Measurements from ENCODE around the gene RCAN3. TPM values are rescaled to one million over a fixed set of nuclear protein-coding genes. Genes with fewer than 3 reads are reported as not detected.

Gene RCAN3
- total and polyA plus RNA-seq, 10 of the 15 experiments (the other 5 are each of a cell fraction or from before 2014, with no cell fraction given), result 0.02 to 0.46 (median 0.06) TPM; not detected in 3

DNA sequence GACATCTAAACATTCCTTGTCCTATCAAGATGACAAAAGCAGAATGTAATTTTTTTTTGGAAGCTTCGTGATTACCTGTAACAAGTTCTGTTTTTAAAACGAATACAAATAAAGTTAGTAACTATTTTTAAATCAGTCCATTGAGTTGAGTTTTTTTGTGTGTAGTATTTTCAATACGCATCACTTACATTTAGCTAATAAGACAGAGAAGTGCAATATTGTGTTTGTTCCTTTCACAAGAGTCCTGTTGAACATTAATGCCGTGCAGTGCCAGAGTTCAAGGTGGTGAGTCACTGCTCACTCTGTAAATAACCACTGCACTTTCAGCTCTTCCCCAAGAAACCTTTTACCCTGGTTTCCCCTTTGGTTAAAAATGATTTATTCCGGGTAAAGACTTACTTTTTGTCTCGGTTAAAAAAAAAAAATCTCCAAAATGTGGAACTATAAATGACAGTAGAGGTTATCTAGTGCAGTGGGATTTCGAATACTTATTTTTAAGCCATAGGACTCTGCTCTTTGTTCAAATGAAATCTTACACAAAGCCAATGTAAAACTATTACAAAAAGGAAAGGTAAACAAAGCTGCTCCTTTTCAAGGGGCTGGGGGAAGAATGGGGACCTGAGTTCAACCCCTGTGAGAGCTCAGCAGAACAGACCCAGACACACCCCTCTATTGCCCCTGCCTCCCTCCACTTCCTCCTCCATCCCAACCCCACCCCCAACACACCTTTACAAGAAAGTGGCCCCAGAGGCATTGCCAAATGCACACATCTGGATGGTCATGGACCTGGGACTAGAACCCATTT, 38.5 kb downstream of the RCAN3 start:
- DNase-seq (ENCODE audit: low read depth, low spot score), result no peak
- POLR2A ChIA-PET, result interaction anchor here (0.6 to 1.2 kb wide), 2 partner anchors 10 to 360 kb away, joined by 3 read pairs; no protein-coding TSS in a partner anchor

More for the DNA sequence above, 38.5 kb downstream of the RCAN3 start:
- H3K4me2 ChIP-seq (ENCODE audit: control insufficient read depth, insufficient read depth), result no peak overlapping the region
- SMC1A ChIA-PET (ENCODE audit: uncharacterized antibody, unreplicated experiment), result interaction anchor here (1.0 kb wide), 1 partner anchor 46 kb away, joined by 3 read pairs; no protein-coding TSS in a partner anchor
- H3K79me2 ChIP-seq (ENCODE audit: control insufficient read depth, insufficient read depth, low read length), result no peaks in the 10 kb centered on the region
- no peaks in the 10 kb centered on the region; the same call in 2 of the 3 replicates for H3K9me3 ChIP-seq (replicated peaks; ENCODE audit: control insufficient read depth, insufficient read depth, low read length)
- no peaks in the 10 kb centered on the region for H3K36me3 ChIP-seq (ENCODE audit: control insufficient read depth in 2 of 2, insufficient read depth in 2 of 2, low read length in 1 of 2)
- no peaks in the 10 kb centered on the region for H4K20me1 ChIP-seq (ENCODE audit: control insufficient read depth, insufficient read depth)
- no peak overlapping the region for H2AFZ ChIP-seq (ENCODE audit: control insufficient read depth, low read depth, low read length)
- no TSS peak for BruUV-seq (replicated peaks)
- H3K9ac ChIP-seq (ENCODE audit: control insufficient read depth, insufficient read depth, low read length), result no peak overlapping the region
- CTCF ChIA-PET, result interaction anchor here (1.0 to 3.2 kb wide), 15 partner anchors 11 to 342 kb away, joined by 3 to 12 read pairs (median 4); no protein-coding TSS in a partner anchor
- no peak for FAIRE-seq
- WGBS (ENCODE audit: insufficient coverage, insufficient replicate concordance, low lambda C conversion rate, missing lambda C conversion rate), result under 1% methylated on average over 7 of the region's 7 CpGs
- intact Hi-C loops (cut with micrococcal nuclease; ENCODE audit: unreplicated experiment), result loop anchor here (5.0 kb wide), 1 partner anchor 96 kb away; no protein-coding TSS in a partner anchor
- H3K4me1 ChIP-seq (ENCODE audit: control insufficient read depth, insufficient read depth, low read length), result peaks cover 9% of the 10 kb centered on the region
- in situ Hi-C loops (cut with MboI), result no loop called here
- no peak for ATAC-seq
- RAD21 ChIA-PET (ENCODE audit: unreplicated experiment), result interaction anchor here (0.7 to 1.5 kb wide), 2 partner anchors 46 to 96 kb away, joined by 3 to 7 read pairs; no protein-coding TSS in a partner anchor
- H3K27me3 ChIP-seq (replicated peaks in 1 of 2; ENCODE audit: control insufficient read depth in 2 of 2, insufficient read depth in 2 of 2, low read length in 1 of 2), result peaks cover 0 to 9% of the 10 kb centered on the region in 2 experiments; a peak in 2 of 4 replicates
- H3K27ac ChIP-seq (ENCODE audit: control insufficient read depth, insufficient read depth), result no peak overlapping the region
- no peak for TF ChIP-seq KAT2A (conservative IDR thresholded peaks at IDR 0.05; ENCODE audit: control insufficient read depth, low read depth, low read length)
- TF ChIP-seq RAD51 (IDR thresholded peaks at IDR 0.05), result no peak
- TF ChIP-seq ZZZ3 (IDR thresholded peaks at IDR 0.05; ENCODE audit: control insufficient read depth, insufficient read length, low read depth), result no peak
- no peak for TF ChIP-seq IKZF2 (IDR thresholded peaks at IDR 0.05)
- TF ChIP-seq TBL1XR1 (IDR thresholded peaks at IDR 0.05; ENCODE audit: low read depth, low read length), result no peak
- TF ChIP-seq BMI1 (IDR thresholded peaks at IDR 0.05; ENCODE audit: borderline replicate concordance), result no peak
- no peak for TF ChIP-seq ZNF24 (IDR thresholded peaks at IDR 0.05)
- TF ChIP-seq BHLHE40 (IDR thresholded peaks at IDR 0.05; ENCODE audit: borderline replicate concordance in 1 of 2, low read depth in 2 of 2, low read length in 1 of 2), result no peak
- TF ChIP-seq, protein P1, sequence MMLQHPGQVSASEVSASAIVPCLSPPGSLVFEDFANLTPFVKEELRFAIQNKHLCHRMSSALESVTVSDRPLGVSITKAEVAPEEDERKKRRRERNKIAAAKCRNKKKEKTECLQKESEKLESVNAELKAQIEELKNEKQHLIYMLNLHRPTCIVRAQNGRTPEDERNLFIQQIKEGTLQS (IDR thresholded peaks at IDR 0.05; ENCODE audit: borderline replicate concordance, extremely low read depth, low read depth, low read length), result no peak
- TF ChIP-seq SMARCA5 (IDR thresholded peaks at IDR 0.05), result no peak
- no peak for TF ChIP-seq NFYA (IDR thresholded peaks at IDR 0.05; ENCODE audit: borderline replicate concordance, low read depth, low read length)
- TF ChIP-seq, protein P2, sequence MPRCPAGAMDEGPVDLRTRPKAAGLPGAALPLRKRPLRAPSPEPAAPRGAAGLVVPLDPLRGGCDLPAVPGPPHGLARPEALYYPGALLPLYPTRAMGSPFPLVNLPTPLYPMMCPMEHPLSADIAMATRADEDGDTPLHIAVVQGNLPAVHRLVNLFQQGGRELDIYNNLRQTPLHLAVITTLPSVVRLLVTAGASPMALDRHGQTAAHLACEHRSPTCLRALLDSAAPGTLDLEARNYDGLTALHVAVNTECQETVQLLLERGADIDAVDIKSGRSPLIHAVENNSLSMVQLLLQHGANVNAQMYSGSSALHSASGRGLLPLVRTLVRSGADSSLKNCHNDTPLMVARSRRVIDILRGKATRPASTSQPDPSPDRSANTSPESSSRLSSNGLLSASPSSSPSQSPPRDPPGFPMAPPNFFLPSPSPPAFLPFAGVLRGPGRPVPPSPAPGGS (IDR thresholded peaks at IDR 0.05; ENCODE audit: borderline replicate concordance, insufficient read depth, low read depth, low read length, poor library complexity, severe bottlenecking), result no peak
- no peak for TF ChIP-seq SMAD5 (IDR thresholded peaks at IDR 0.05; ENCODE audit: low read depth)
- no peak for TF ChIP-seq NRF1 (conservative IDR thresholded peaks at IDR 0.05; ENCODE audit: low read depth, low read length)
- H3K4me3 ChIP-seq, result no peak overlapping the region

Data from GM12878 (cell line).